C4-2B (cell line): ENCODE results near the gene C1orf21.

Experiments
- ZFX ChIP-seq: fragments of 450-650 bp; IDR thresholded peaks from 2 replicates; pipeline ENCODE4 v1.6.1; 2017
- TF ChIP-seq, protein P1 (sequence below): fragments of 450-650 bp; conservative IDR thresholded peaks from 2 replicates; pipeline ENCODE4 v1.5.1; 2017; ENCODE audit warnings: mild to moderate bottlenecking

DNA sequence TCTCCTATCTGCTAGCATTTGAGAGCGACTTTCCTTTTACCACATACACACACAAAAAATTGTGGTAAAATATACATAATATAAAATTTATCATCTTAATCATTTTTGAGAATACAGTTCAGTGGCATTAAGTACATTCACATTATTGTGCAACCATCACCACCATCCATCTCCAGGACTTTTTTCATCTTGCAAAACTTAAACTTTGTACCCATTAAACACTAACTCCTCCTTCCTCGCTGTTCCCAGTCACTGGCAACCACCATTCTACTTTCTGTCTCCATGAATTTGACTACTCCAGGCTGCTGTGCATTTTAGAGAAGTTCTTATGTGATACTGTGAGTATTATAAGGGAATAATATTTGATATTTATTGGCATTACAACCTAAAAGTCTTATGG is 181.3 kb downstream of the C1orf21 start:
- TF ChIP-seq, protein P1, sequence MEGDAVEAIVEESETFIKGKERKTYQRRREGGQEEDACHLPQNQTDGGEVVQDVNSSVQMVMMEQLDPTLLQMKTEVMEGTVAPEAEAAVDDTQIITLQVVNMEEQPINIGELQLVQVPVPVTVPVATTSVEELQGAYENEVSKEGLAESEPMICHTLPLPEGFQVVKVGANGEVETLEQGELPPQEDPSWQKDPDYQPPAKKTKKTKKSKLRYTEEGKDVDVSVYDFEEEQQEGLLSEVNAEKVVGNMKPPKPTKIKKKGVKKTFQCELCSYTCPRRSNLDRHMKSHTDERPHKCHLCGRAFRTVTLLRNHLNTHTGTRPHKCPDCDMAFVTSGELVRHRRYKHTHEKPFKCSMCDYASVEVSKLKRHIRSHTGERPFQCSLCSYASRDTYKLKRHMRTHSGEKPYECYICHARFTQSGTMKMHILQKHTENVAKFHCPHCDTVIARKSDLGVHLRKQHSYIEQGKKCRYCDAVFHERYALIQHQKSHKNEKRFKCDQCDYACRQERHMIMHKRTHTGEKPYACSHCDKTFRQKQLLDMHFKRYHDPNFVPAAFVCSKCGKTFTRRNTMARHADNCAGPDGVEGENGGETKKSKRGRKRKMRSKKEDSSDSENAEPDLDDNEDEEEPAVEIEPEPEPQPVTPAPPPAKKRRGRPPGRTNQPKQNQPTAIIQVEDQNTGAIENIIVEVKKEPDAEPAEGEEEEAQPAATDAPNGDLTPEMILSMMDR = no peak
- no peak for TF ChIP-seq ZFX
